ENCODE results near the gene HEXIM2. TPM values are rescaled to one million over a fixed set of nuclear protein-coding genes. Genes with fewer than 3 reads are reported as not detected.

HEXIM2 gene
- total RNA-seq, 1 experiment from 2014 or later = 13.5 TPM

GRCh38 chr17:45132572-45133463, 28.9 kb upstream of the HEXIM2 start:
- TSS peak; percentile 51 for BruUV-seq (replicated peaks)
- CTCF ChIA-PET = interaction anchor here (0.7 to 1.7 kb wide), 4 partner anchors 24 to 213 kb away, joined by 3 to 4 read pairs (median 4); no protein-coding TSS in a partner anchor
- Histone ChIP-seq H2AFZ (ENCODE audit: low read depth, low read length, poor library complexity, severe bottlenecking) (peak overlapping the region; percentile 84), H3K27ac (ENCODE audit: low read depth, low read length) (peak overlapping the region; percentile 95), H3K4me3 (replicated peaks in 1 of 2; ENCODE audit: low read depth in 1 of 2, low read length in 2 of 2) (peak overlapping the region; percentile 84 to 86), H3K9ac (ENCODE audit: low read length) (peak overlapping the region; percentile 82), H3K4me2 (ENCODE audit: low read length) (peak overlapping the region; percentile 100), H4K20me1 (ENCODE audit: insufficient read depth) (no peaks in the 10 kb centered on the region), H3K27me3 (ENCODE audit: insufficient read depth, low read length) (no peaks in the 10 kb centered on the region), H3K9me3 (ENCODE audit: control insufficient read depth in 1 of 2, insufficient read depth in 1 of 2, low read depth in 1 of 2, low read length in 2 of 2) (no peaks in the 10 kb centered on the region), H3K36me3 (ENCODE audit: control insufficient read depth in 1 of 2, insufficient read depth in 2 of 2, low read length in 2 of 2) (no peaks in the 10 kb centered on the region), H3K4me1 (ENCODE audit: control insufficient read depth in 1 of 2, insufficient read depth in 2 of 2, low read length in 2 of 2) (peaks cover 41 to 62% of the 10 kb centered on the region in 2 experiments), H3K9me2 (ENCODE audit: insufficient read depth) (no peaks in the 10 kb centered on the region), H3K79me2 (ENCODE audit: insufficient read depth, low read length) (peaks cover 36% of the 10 kb centered on the region)
- POLR2A ChIA-PET = interaction anchor here (1.1 kb wide), 1 partner anchor 16 kb away, joined by 5 read pairs; the partner anchor contains the start of gene HEXIM1
- intact Hi-C loops (cut with micrococcal nuclease) = loop anchor here (1.0 to 10.0 kb wide), 6 partner anchors 24 to 358 kb away; partner anchors contain the start of gene NMT1
- TF ChIP-seq EGR1 (IDR thresholded peaks at IDR 0.05; ENCODE audit: low read depth) (no peak), CEBPB (IDR thresholded peaks at IDR 0.05; ENCODE audit: low read depth) (no peak), ZNF274 (IDR thresholded peaks at IDR 0.05; ENCODE audit: low read depth, low read length) (no peak), RAD21 (IDR thresholded peaks at IDR 0.05; ENCODE audit: low read depth) (peak; percentile 95), SIN3A (IDR thresholded peaks at IDR 0.05; ENCODE audit: low read depth) (no peak), POLR2A (IDR thresholded peaks at IDR 0.05; ENCODE audit: borderline replicate concordance, extremely low read depth, insufficient read depth, insufficient read length) (no peak), CTCF (IDR thresholded peaks at IDR 0.05 in 2 of 3, conservative IDR thresholded peaks at IDR 0.05 in 1 of 3; ENCODE audit: borderline replicate concordance in 1 of 3, insufficient read depth in 1 of 3, low read depth in 2 of 3, low read length in 2 of 3) (peak; percentile 73 to 90 (median 80)), ZFX (IDR thresholded peaks at IDR 0.05) (peak; percentile 42; the same call in 1 of the 2 replicates), REST (IDR thresholded peaks at IDR 0.05; ENCODE audit: low read depth) (no peak), POLR2AphosphoS5 (IDR thresholded peaks at IDR 0.05; ENCODE audit: low read depth, low read length) (peak; percentile 70; the same call in 1 of the 2 replicates), CBX3 (IDR thresholded peaks at IDR 0.05; ENCODE audit: low read depth) (0 out of 2 replicates have a peak, but pooled peaks have one; percentile 31), FOSL1 (IDR thresholded peaks at IDR 0.05; ENCODE audit: low read depth) (no peak), TCF7L2 (IDR thresholded peaks at IDR 0.05; ENCODE audit: borderline replicate concordance, extremely low read depth, insufficient read depth, insufficient read length) (peak; percentile 78), ELF1 (IDR thresholded peaks at IDR 0.05; ENCODE audit: borderline replicate concordance, low read depth) (no peak), ATF3 (IDR thresholded peaks at IDR 0.05) (no peak), MAX (IDR thresholded peaks at IDR 0.05) (peak; percentile 59; the same call in 1 of the 2 replicates), JUND (IDR thresholded peaks at IDR 0.05) (no peak), EZH2phosphoT487 (IDR thresholded peaks at IDR 0.05; ENCODE audit: borderline replicate concordance) (no peak)
- ATAC-seq (peak; percentile 62), DNase-seq (ENCODE audit: low read depth, low spot score) (peak; percentile 67)
- RAD21 ChIA-PET (ENCODE audit: low non-redundant PET in 1 of 2, low total read pairs in 2 of 2, uncharacterized antibody in 2 of 2, unreplicated experiment in 2 of 2) = interaction anchor here (0.6 to 1.2 kb wide), 5 partner anchors 65 to 1842 kb away, joined by 3 to 8 read pairs (median 5); no protein-coding TSS in a partner anchor

All from HCT116 (cell line).